Left ventricle myocardium superior (tissue), 1 donor: Measurements from ENCODE around the gene GPC5. TPM values are rescaled to one million over a fixed set of nuclear protein-coding genes. Genes with fewer than 3 reads are reported as not detected.

ENCODE experiments used
- ATAC-seq: fragments of 200-7000 bp; cut with Tn5 transposase; one replicate; pipeline ENCODE4 v1.9.1; 2020; ENCODE audit warnings: mild to moderate bottlenecking, moderate library complexity
- DNase-seq: peaks from one replicate; pipeline ENCODE4 v3.0.0-alpha.2; 2020
- intact Hi-C: fragments of 100-400 bp; cut with micrococcal nuclease; formaldehyde crosslinking; loops from one replicate; pipeline ENCODE4 v1.11.0; 2022
- total RNA-seq: library from RNA; stranded (reverse); fragmentation: NEBNext Ultra II Directional; extraction: Animal tissue kit (Norgen Biotek cat#: 25700); gene quantifications from one replicate; pipeline ENCODE4 v1.2.1, GENCODE V29; 2021
- donor health status: DM: no; HTN: yes; CAD: no; lungs with severe emphysema.

The GPC5 gene
- total RNA-seq, 1 donor from 2014 or later = 1.8 TPM

GRCh38 chr13:92316030-92316429 is 917.6 kb downstream of the GPC5 start:
- intact Hi-C loops = no loop called here
- DNase-seq (no peak), ATAC-seq (no peak)

GRCh38 chr13:92317066-92317465 is 918.6 kb downstream of the GPC5 start:
- ATAC-seq (no peak), DNase-seq (no peak)
- intact Hi-C loops = no loop called here

GRCh38 chr13:92320323-92320722 is 921.9 kb downstream of the GPC5 start:
- ATAC-seq = no peak
- intact Hi-C loops = no loop called here

GRCh38 chr13:92321174-92321573 is 922.8 kb downstream of the GPC5 start:
- DNase-seq = no peak
- no peak for ATAC-seq
- intact Hi-C loops = no loop called here

More at GRCh38 chr13:92320323-92320722, 921.9 kb downstream of the GPC5 start:
- DNase-seq = no peak

GRCh38 chr13:92345627-92346026 is 947.2 kb downstream of the GPC5 start:
- DNase-seq (no peak), ATAC-seq (no peak)
- intact Hi-C loops = no loop called here

- ATAC-seq (peak; percentile 38), DNase-seq (no peak)
- intact Hi-C loops = no loop called here
Measured at GRCh38 chr13:92346046-92346445, 947.6 kb downstream of the GPC5 start.

- no peak for ATAC-seq
- no peak for DNase-seq
- intact Hi-C loops = no loop called here
Measured at GRCh38 chr13:92354583-92354982, 956.2 kb downstream of the GPC5 start.

DNA sequence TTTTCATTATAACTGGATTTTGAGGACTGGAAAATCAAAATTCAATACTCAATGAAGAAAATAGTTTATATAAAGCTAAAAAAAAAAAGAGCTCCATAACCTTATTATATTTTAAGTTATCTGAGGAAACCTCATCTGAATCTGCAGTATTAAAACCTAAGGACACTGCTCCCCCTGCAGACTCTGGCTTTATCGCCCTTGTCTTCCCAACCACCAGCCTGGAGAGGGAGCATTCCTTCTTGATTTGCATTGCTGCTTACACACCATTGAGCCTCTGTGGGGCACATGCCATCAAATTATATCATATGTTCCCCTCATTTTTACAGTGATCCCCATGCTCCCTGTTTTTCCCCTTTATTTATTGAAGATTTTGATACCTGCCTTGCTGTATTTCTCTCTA is 956.8 kb downstream of the GPC5 start:
- DNase-seq = no peak
- intact Hi-C loops = no loop called here
- peak; percentile 30 for ATAC-seq

- intact Hi-C loops = no loop called here
- DNase-seq = no peak
- no peak for ATAC-seq
Measured at GRCh38 chr13:92362717-92363116, 964.3 kb downstream of the GPC5 start.

- ATAC-seq (no peak), DNase-seq (no peak)
- intact Hi-C loops = no loop called here
Measured at GRCh38 chr13:92365904-92366303, 967.5 kb downstream of the GPC5 start.

- DNase-seq (no peak), ATAC-seq (no peak)
- intact Hi-C loops = no loop called here
Measured at GRCh38 chr13:92377396-92377795, 979.0 kb downstream of the GPC5 start.

DNA sequence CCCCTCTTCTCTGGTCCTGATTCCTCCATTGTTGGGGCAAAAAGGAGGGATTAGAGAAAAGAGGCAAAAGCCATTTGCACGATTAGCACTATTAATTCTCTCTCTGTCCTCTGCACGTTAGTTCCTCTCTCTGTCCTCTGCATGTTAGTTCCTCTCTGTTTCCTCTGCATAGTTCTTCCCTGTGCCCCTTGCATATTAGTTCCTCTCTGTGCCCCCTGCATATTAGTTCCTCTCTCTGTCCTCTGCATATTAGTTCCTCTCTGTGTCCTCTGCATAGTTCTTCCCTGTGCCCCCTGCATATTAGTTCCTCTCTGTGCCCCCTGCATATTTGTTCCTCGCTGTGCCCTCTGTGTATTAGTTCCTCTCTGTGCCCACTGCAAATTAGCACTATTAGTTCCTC is 981.0 kb downstream of the GPC5 start:
- DNase-seq = no peak
- intact Hi-C loops = no loop called here
- no peak for ATAC-seq

- no peak for DNase-seq
- intact Hi-C loops = no loop called here
- ATAC-seq = no peak
Measured at GRCh38 chr13:92384410-92384809, 986.0 kb downstream of the GPC5 start.

DNA sequence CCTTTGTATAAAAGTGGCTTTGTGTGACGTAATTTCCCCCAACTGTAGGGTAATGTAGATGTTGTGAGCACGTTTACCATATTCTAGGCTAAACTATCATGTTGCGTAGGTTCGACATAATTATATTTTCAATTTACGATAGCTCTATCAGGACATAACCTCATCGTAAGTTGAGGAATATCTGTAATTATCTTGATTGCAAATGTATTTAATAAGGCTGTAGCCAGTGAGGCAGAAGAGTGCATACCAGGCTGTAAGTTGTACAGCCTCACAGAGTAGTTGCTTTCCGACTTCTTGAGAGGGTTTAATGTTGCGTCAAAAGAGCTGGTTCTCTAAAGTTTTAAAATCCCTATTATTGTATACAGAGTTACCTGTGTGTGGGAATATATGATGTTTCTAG is 988.8 kb downstream of the GPC5 start:
- no peak for ATAC-seq
- intact Hi-C loops = no loop called here
- no peak for DNase-seq

DNA sequence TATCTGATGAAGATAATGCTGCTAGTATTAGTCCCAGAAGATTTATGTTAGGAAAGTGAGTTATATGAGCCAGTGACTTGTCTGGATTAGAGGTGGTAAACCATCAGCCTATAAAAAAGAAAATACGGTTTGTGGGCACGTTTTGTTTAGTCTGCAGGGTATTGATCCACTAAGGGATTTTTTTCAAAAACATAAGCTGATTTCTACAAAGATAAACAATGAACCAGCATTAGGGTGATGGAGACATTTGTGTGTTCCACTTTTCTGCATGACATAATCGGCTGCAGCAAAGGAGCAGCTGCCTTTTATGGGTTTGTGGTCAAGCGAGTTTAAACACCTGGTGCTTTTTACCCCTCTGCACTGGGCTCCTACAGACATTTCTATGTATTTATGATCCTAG is 991.8 kb downstream of the GPC5 start:
- intact Hi-C loops = no loop called here
- DNase-seq (no peak), ATAC-seq (no peak)

- intact Hi-C loops = no loop called here
- DNase-seq (no peak), ATAC-seq (no peak)
Measured at GRCh38 chr13:92403606-92404005, 1005.2 kb downstream of the GPC5 start.

DNA sequence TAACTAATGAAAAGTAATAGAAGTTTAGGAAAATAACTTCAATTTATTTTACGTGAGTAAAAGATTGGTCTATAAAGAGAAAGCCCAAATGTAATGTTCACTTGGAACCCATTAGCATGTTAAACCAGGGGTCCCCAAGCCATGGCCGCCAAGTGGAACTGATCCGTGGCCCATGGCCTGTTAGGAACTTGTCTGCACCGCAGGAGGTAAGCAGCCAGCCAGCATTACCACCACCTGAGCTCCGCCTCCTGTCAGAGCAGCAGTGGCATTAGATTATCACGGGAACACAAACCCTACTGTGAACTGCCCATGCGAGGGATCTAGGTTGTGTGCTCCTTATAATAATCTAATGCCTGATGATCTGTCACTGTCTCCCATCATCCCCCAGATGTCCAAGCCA is 1009.4 kb downstream of the GPC5 start:
- intact Hi-C loops = no loop called here
- DNase-seq (no peak), ATAC-seq (no peak)

GRCh38 chr13:92412481-92412880 is 1014.1 kb downstream of the GPC5 start:
- ATAC-seq (no peak), DNase-seq (no peak)
- intact Hi-C loops = no loop called here

- ATAC-seq = no peak
- intact Hi-C loops = no loop called here
- DNase-seq = no peak
Measured at GRCh38 chr13:92412996-92413395, 1014.6 kb downstream of the GPC5 start.

DNA sequence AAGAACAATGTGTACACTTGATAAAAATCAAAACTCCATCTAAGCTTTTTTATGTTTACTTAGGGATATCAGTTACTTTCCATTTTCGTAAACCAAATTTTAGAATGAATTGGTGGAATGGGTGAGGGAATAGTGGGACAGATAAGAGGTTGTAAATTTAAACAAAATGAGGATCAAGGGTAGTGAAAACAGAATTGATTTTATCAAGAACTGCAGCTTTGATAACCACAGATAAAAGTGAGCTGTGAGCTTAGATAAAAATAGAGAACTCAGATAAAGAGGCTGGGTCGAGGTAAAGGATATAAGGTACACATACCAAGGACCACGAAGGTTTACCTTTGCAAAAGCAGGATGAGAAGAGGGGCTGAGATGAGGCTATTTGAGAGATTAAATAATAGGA is 1015.0 kb downstream of the GPC5 start:
- intact Hi-C loops = no loop called here
- DNase-seq (no peak), ATAC-seq (no peak)

DNA sequence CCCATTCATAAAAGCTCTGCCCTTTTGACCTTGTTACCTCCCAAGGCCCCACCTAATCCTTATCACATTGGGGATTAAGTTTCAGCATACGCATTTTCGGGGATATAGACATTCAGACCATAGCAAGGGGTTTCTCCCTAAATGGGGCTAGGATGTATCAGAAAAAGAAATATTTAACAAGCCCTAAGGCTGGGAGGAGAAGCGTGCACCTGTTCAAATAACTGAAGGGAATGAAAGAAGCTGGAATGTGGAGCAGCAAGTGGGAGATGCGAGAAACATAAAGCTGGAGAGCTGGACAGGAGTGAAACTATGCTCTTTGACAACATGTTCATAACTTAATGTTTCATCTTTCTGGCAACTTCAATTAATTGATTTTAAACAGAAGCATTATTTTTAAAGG is 1016.4 kb downstream of the GPC5 start:
- DNase-seq (no peak), ATAC-seq (no peak)
- intact Hi-C loops = no loop called here

- intact Hi-C loops = no loop called here
- ATAC-seq = no peak
- no peak for DNase-seq
Measured at GRCh38 chr13:92415781-92416180, 1017.4 kb downstream of the GPC5 start.
